ENCODE data around the gene PPIA.

DNA sequence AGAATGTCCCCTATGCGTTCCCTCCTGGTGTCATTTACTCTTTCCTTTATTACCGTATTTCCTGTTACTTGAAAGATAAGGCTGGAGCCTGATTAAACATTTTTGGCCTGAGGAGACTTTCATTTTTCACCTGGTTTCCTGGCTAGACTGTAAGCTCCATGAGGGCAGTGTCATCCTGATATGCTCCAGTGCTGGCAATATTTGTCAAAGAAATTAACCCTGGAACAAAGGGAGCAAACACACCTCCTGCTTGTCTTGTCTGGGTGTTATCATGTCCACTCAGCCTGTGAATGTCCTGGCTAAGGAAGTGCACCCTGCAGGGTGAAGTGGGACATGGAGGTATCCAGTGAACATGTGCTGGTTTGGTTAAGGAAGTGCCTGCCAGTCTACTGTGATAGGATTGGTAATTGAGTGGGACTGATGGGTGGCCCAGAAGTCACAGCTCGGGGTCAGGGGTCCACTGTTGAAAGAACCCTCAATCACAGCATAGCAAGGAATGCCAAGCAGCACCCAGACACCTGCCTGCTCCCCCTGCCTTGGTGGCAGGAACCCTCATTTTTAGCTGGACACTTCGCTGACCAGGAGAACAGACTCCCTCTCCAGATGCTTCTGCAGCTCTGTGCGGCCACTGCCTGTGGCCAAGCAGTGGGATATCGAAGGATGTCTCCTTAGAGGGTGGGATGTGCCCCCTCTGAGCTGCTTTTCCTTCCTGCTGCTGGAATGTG lies 20.9 kb upstream of the PPIA start:
- TF ChIP-seq, protein P1, sequence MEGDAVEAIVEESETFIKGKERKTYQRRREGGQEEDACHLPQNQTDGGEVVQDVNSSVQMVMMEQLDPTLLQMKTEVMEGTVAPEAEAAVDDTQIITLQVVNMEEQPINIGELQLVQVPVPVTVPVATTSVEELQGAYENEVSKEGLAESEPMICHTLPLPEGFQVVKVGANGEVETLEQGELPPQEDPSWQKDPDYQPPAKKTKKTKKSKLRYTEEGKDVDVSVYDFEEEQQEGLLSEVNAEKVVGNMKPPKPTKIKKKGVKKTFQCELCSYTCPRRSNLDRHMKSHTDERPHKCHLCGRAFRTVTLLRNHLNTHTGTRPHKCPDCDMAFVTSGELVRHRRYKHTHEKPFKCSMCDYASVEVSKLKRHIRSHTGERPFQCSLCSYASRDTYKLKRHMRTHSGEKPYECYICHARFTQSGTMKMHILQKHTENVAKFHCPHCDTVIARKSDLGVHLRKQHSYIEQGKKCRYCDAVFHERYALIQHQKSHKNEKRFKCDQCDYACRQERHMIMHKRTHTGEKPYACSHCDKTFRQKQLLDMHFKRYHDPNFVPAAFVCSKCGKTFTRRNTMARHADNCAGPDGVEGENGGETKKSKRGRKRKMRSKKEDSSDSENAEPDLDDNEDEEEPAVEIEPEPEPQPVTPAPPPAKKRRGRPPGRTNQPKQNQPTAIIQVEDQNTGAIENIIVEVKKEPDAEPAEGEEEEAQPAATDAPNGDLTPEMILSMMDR (IDR thresholded peaks at IDR 0.05): no peak
- TF ChIP-seq POLR2A (IDR thresholded peaks at IDR 0.05): no peak

Data from gastroesophageal sphincter (tissue), 3 donors.